ENCODE data around the gene NFATC4.
A peak's percentile ranks its signal among the peaks of the same experiment; 100 is the strongest.

The NFATC4 gene

GRCh38 chr14:24388474-24389179 is 20.6 kb downstream of the NFATC4 start:
- Histone ChIP-seq H3K9me3 (ENCODE audit: control insufficient read depth, insufficient read depth, low read depth, low read length) (no peaks in the 10 kb centered on the region), H3K4me1 (ENCODE audit: control insufficient read depth, insufficient read depth, low read length) (peaks cover 17% of the 10 kb centered on the region), H3K4me3 (ENCODE audit: low read depth, low read length) (no peak overlapping the region), H3K27ac (ENCODE audit: extremely low read depth, low read depth, low read length) (peak overlapping the region; percentile 17; the same call in 1 of the 2 replicates), H3K36me3 (ENCODE audit: control insufficient read depth in 2 of 2, insufficient read depth in 1 of 2, low read length in 2 of 2) (no peaks in the 10 kb centered on the region)
- ChIA-PET POLR2A (no interaction called here), CTCF (interaction anchor here (0.6 kb wide), 1 partner anchor 55 kb away, joined by 3 read pairs; no protein-coding TSS in a partner anchor)
- TF ChIP-seq ZNF704 (tag by site-specific recombination; IDR thresholded peaks at IDR 0.05) = no peak
- TF ChIP-seq BCL11A (tag by site-specific recombination; IDR thresholded peaks at IDR 0.05; ENCODE audit: low read depth) = no peak
- peak; percentile 12; the same call in 1 of the 2 replicates for TF ChIP-seq ZBTB17 (tag by site-specific recombination; IDR thresholded peaks at IDR 0.05)
- TF ChIP-seq ZNF843 (tag by site-specific recombination; IDR thresholded peaks at IDR 0.05) = no peak
- no peak for TF ChIP-seq ZNF677 (tag by site-specific recombination; IDR thresholded peaks at IDR 0.05)
- TF ChIP-seq ZNF18 (tag by site-specific recombination; IDR thresholded peaks at IDR 0.05) = peak; percentile 91
- TF ChIP-seq ZBTB8A (tag by site-specific recombination; IDR thresholded peaks at IDR 0.05) = peak; percentile 36
- TF ChIP-seq ZNF560 (tag by site-specific recombination; IDR thresholded peaks at IDR 0.05; ENCODE audit: borderline replicate concordance) = no peak
- peak; percentile 19; the same call in 1 of the 2 replicates for TF ChIP-seq OSR2 (tag by site-specific recombination; IDR thresholded peaks at IDR 0.05)
- no peak for TF ChIP-seq ZNF558 (tag by site-specific recombination; IDR thresholded peaks at IDR 0.05)

- Histone ChIP-seq H3K9me3 (ENCODE audit: control insufficient read depth, insufficient read depth, low read depth, low read length) (no peaks in the 10 kb centered on the region), H3K4me3 (ENCODE audit: low read depth, low read length) (no peak overlapping the region), H3K4me1 (ENCODE audit: control insufficient read depth, insufficient read depth, low read length) (peaks cover 18% of the 10 kb centered on the region), H3K36me3 (ENCODE audit: control insufficient read depth in 2 of 2, insufficient read depth in 1 of 2, low read length in 2 of 2) (no peaks in the 10 kb centered on the region), H3K27ac (ENCODE audit: extremely low read depth, low read depth, low read length) (peak overlapping the region; percentile 17; the same call in 1 of the 2 replicates)
- CTCF ChIA-PET = no interaction called here
- POLR2A ChIA-PET = no interaction called here
- TF ChIP-seq PRDM10 (tag by site-specific recombination; IDR thresholded peaks at IDR 0.05) (peak; percentile 74), ZNF521 (tag by site-specific recombination; IDR thresholded peaks at IDR 0.05) (no peak)
Measured at GRCh38 chr14:24389226-24389848, 21.4 kb downstream of the NFATC4 start.

Measured in HEK293 (cell line).